ENCODE measurements around the gene SLC25A13.

GRCh38 chr7:96184783-96185182 lies 137.1 kb downstream of the SLC25A13 start:
- no peak for TF ChIP-seq EZH2phosphoT487 (IDR thresholded peaks at IDR 0.05; ENCODE audit: insufficient read depth, low read depth)
- TF ChIP-seq EZH2 (IDR thresholded peaks at IDR 0.05; ENCODE audit: insufficient read depth, poor library complexity, severe bottlenecking) = no peak
